Activated CD8-positive, alpha-beta T cell treated with anti-CD3 and anti-CD28 coated beads for 36 hours (primary cell): ENCODE results near the gene MAPKAPK2. TPM values are rescaled to one million over a fixed set of nuclear protein-coding genes. Genes with fewer than 3 reads are reported as not detected.

Experiments used
- ATAC-seq: fragments of 200-7000 bp; cut with Tn5 transposase; one replicate; pipeline ENCODE4 v1.10.0; 2021; ENCODE audit warnings: mild to moderate bottlenecking, moderate library complexity
- CTCF ChIA-PET: fragments of 350-600 bp; sonication (Branson Sonifier 250); formaldehyde crosslinking; loops from one replicate; lab custom pipeline; 2021; ENCODE audit warnings: antibody characterized with exemption; lab: Charles Lee
- POLR2A ChIA-PET: fragments of 350-600 bp; sonication (Branson Sonifier 250); formaldehyde crosslinking; loops from one replicate; lab custom pipeline; 2021; ENCODE audit warnings: antibody characterized with exemption; lab: Charles Lee
- DNase-seq: peaks from one replicate; pipeline ENCODE4 v3.0.0-alpha.2; 2020
- H3K27ac Mint-ChIP-seq: one replicate; pipeline ENCODE4 v1.8.0; 2021; ENCODE audit warnings: mild to moderate bottlenecking, mixed read lengths
- H3K27me3 Mint-ChIP-seq: one replicate; pipeline ENCODE4 v1.8.0; 2021; ENCODE audit warnings: mixed read lengths
- H3K36me3 Mint-ChIP-seq: one replicate; pipeline ENCODE4 v1.8.0; 2021; ENCODE audit warnings: low read depth, mixed read lengths
- H3K4me1 Mint-ChIP-seq: one replicate; pipeline ENCODE4 v1.8.0; 2021; ENCODE audit warnings: low read depth, mixed read lengths
- H3K4me3 Mint-ChIP-seq: one replicate; pipeline ENCODE4 v1.8.0; 2021; ENCODE audit warnings: mild to moderate bottlenecking, moderate library complexity, mixed read lengths
- H3K9me3 Mint-ChIP-seq: one replicate; pipeline ENCODE4 v1.8.0; 2021; ENCODE audit warnings: mixed read lengths
- CTCF ChIP-seq: fragments of 200-600 bp; IDR thresholded peaks from one replicate; pipeline ENCODE4 v1.8.0; 2022; ENCODE audit warnings: antibody characterized with exemption, mild to moderate bottlenecking
- intact Hi-C: fragments of 100-400 bp; cut with micrococcal nuclease; formaldehyde crosslinking; loops from one replicate; pipeline ENCODE4 v1.10.0; 2022
- total RNA-seq, 2 experiments: library from RNA; stranded (reverse); gene quantifications; one replicate each; pipeline ENCODE4 v1.2.3, GENCODE V29; 2021

MAPKAPK2 gene
- total RNA-seq, 2 experiments from 2014 or later = 50.4 to 51.4 TPM

- TF ChIP-seq CTCF = no peak
- ATAC-seq = no peak
- no peak overlapping the region for H3K4me3 Mint-ChIP-seq
- ChIA-PET CTCF (interaction anchor here (1.2 to 5.7 kb wide), 5 partner anchors 7 to 193 kb away, joined by 3 to 72 read pairs (median 5); partner anchors contain the start of gene MAPKAPK2), POLR2A (no interaction called here)
- peaks cover 8% of the 10 kb centered on the region for H3K4me1 Mint-ChIP-seq
- intact Hi-C loops = no loop called here
- peaks cover under 1% of the 10 kb centered on the region for H3K27me3 Mint-ChIP-seq
- no peaks in the 10 kb centered on the region for H3K9me3 Mint-ChIP-seq
- H3K27ac Mint-ChIP-seq = no peak overlapping the region
- no peaks in the 10 kb centered on the region for H3K36me3 Mint-ChIP-seq
- DNase-seq = no peak
These were observed 12.6 kb upstream of the MAPKAPK2 start for GRCh38 chr1:206672011-206672688.

- Mint-ChIP-seq H3K4me1 (peaks cover 5% of the 10 kb centered on the region), H3K27ac (no peak overlapping the region), H3K27me3 (no peaks in the 10 kb centered on the region), H3K36me3 (no peaks in the 10 kb centered on the region), H3K9me3 (no peaks in the 10 kb centered on the region), H3K4me3 (no peak overlapping the region)
- DNase-seq (no peak), ATAC-seq (no peak)
- TF ChIP-seq CTCF = no peak
- CTCF ChIA-PET = interaction anchor here (1.0 to 5.7 kb wide), 9 partner anchors 8 to 194 kb away, joined by 3 to 72 read pairs (median 4); partner anchors contain the start of gene MAPKAPK2
- POLR2A ChIA-PET = interaction anchor here (1.1 to 1.2 kb wide), 2 partner anchors 11 to 194 kb away, joined by 3 read pairs; partner anchors contain the start of gene MAPKAPK2
- intact Hi-C loops = no loop called here
These were observed 11.6 kb upstream of the MAPKAPK2 start for GRCh38 chr1:206672844-206673758.

- no peak for TF ChIP-seq CTCF
- intact Hi-C loops = no loop called here
- ChIA-PET POLR2A (interaction anchor here (0.8 kb wide), 1 partner anchor 9 kb away, joined by 4 read pairs; no protein-coding TSS in a partner anchor), CTCF (interaction anchor here (0.7 to 5.7 kb wide), 9 partner anchors 9 to 235 kb away, joined by 3 to 72 read pairs (median 5); partner anchors contain the start of gene MAPKAPK2)
- Mint-ChIP-seq H3K27me3 (no peaks in the 10 kb centered on the region), H3K4me3 (no peak overlapping the region), H3K27ac (no peak overlapping the region), H3K4me1 (peaks cover 7% of the 10 kb centered on the region), H3K9me3 (no peaks in the 10 kb centered on the region), H3K36me3 (no peaks in the 10 kb centered on the region)
- DNase-seq (no peak), ATAC-seq (no peak)
These were observed 10.5 kb upstream of the MAPKAPK2 start for GRCh38 chr1:206674236-206674635.

GRCh38 chr1:206674745-206675175 lies 9.9 kb upstream of the MAPKAPK2 start:
- intact Hi-C loops = no loop called here
- DNase-seq = no peak
- Mint-ChIP-seq H3K36me3 (no peaks in the 10 kb centered on the region), H3K27me3 (no peaks in the 10 kb centered on the region), H3K27ac (no peak overlapping the region), H3K4me3 (no peak overlapping the region), H3K4me1 (peaks cover 10% of the 10 kb centered on the region), H3K9me3 (no peaks in the 10 kb centered on the region)
- no peak for TF ChIP-seq CTCF
- ChIA-PET POLR2A (no interaction called here), CTCF (interaction anchor here (1.0 to 5.7 kb wide), 6 partner anchors 10 to 213 kb away, joined by 3 to 72 read pairs (median 5); no protein-coding TSS in a partner anchor)
- no peak for ATAC-seq
